GM19023 (cell line): ENCODE measurements around the gene PLGRKT.
A peak's percentile ranks its signal among the peaks of the same experiment; 100 is the strongest.
"Not testable (repeated sequence)": the region's sequence is repeated elsewhere in the genome, so short reads cannot be mapped to it uniquely, and the experiment has no call there.

Source experiments
- ATAC-seq: cut with Tn5 transposase; IDR thresholded peaks from one replicate; pipeline ENCODE4 v1.9.1; 2021; ENCODE audit warnings: mild to moderate bottlenecking, moderate library complexity; ENCODE audit not compliant: unreplicated experiment

The PLGRKT gene

DNA sequence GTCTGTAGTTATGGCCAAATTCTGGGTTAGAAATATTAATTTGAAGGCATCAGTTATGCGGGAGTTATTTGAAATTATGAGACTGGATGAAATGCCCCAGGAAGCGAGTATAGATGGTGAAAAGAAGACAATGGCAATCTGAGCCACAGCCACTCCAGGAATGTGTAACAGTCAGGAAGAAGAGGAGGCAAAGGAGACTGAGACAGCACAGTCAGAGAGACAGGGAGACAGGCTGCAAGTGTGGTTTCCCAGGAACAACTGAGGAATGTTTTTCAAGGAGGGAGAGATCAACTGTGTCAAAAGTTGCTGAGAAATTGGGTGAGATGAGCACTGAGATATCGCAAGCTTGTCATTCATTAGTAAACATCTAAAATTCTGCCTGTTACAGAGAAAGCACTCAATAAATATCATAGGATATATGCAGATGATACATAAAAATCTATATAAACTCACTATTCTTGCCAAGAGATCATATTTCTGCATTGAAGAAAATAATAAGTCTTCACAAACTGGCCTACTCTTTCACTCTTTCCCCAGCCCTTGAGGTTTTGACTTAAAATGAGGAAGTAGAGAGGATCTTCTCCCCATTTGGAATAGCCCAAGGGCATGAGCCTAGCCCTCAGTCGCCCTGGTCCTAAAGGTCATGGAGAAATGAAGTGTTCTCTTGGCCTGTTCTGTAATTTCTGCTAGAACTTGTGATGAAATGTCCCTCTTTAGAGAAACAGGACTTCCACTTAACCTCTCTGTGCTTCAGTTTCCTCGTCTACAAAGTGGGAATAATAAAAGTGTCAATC is 49.5 kb downstream of the PLGRKT start:
- no peak for ATAC-seq

DNA sequence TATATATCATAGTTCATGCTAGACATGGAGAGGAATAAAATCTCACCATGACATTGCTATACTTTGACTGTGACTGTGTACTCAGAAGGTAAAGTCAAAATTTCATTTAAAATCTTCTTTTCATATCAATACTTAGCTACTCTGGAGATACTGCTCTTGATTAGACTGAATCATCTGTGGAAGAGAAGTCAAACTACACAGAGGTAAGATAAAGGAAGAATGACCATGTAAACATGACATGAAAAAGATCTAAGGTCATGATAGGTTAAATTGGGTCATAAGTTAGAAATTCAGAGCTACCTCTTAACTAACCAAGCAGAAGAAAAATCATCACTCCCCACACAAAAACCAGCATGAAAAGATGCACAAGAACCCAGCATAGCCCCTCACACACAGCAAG is 53.3 kb downstream of the PLGRKT start:
- ATAC-seq, result no peak

DNA sequence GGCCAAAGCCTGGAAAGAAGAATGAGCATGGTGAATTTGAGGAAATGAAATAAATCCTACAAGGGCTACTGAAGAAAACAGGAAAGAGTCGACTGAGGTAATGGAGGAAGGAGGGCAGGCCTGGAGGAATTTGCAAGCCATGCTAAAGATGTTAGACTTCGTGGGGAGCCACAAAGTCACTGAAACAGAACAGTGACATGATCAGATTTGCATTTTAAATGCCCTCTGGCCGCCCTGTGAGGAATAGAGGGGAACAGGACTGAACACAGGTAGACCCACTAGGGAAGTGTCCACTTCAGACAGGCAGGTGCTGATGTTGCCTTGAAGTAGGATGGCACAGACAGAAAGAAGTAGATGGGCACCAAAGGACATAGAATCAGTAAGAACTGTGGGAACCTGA is 55.2 kb downstream of the PLGRKT start:
- no peak for ATAC-seq

DNA sequence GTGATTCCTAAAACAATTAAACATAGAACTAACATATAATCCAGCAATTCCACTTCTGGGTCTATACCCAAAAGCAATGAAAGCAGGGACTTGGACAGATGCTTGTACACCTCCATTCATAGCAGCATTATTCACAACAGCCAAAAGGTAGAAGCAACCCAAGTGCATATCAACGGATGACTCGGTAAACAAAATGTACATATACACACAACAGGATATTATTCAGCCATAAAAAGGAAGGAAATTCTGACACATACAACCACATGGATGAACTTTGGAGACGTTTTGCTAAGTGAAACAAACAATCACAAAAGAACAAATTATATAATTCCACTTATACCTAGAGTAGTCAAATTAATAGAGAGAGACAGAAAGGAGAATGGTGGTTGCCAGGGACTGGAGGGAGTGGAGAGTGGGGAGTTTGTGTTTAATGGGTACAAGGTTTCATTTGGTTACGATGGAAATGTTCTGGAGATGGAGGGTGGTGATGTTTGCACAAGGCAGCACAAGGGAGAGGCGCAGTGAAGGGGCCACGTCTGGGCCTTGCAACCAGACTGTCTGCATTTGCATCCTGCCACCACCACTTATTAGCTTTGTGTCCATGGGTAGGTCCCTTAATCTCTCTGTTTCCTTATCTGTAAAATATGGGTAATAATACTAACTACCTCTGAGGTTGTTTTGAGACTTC is 61.8 kb downstream of the PLGRKT start:
- no peak for ATAC-seq

DNA sequence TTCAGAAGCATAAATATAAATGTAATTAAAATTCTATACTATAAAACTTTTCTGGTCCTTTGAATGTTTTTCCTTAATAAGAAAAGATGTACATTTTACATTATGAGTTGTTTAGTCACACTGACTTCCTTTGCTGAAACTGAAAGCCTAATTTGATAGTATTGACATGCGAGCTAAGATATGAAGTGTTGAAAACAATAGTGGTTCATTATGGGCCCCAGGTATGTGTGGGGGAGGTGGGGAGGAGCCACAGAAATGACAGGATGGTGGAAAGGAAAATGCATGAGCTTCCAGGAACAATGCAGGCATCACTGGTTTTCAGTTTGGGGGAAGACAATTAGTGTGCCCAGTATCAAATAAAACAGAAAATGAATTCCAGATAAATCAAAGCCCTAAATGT is 62.6 kb downstream of the PLGRKT start:
- no peak for ATAC-seq

DNA sequence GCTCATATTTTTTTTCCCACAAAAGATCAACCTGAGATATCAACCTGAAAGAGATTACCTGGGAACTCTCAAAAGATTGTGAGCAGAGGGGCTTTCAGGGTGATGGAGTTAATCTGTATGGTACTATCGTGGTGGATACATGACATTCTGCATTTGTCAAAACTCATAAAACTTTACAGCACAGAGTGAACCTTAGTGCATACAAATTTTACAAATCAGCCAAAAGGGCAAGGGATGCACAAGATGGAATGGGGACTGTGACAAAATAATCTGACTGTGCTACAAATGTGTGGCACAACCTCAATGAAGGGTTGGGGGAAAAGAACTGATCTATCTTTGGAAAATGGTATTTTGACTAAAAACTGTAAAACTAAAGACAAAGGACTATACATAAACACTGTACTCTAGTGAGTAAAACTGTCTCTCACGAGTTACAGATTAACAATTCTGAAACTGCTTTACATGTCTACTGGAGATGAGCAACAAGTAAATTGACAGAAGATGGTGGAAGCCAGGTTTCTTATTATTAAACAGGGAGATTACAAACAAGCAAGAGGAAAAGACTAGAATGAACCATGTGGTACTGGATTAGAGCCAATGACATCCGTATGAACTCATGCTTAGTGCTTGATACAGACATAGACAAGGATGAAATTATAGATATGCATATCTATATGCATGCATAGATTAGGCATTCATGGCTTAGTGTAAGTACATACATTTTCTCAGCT is 73.3 kb downstream of the PLGRKT start:
- peak; percentile 95 for ATAC-seq

DNA sequence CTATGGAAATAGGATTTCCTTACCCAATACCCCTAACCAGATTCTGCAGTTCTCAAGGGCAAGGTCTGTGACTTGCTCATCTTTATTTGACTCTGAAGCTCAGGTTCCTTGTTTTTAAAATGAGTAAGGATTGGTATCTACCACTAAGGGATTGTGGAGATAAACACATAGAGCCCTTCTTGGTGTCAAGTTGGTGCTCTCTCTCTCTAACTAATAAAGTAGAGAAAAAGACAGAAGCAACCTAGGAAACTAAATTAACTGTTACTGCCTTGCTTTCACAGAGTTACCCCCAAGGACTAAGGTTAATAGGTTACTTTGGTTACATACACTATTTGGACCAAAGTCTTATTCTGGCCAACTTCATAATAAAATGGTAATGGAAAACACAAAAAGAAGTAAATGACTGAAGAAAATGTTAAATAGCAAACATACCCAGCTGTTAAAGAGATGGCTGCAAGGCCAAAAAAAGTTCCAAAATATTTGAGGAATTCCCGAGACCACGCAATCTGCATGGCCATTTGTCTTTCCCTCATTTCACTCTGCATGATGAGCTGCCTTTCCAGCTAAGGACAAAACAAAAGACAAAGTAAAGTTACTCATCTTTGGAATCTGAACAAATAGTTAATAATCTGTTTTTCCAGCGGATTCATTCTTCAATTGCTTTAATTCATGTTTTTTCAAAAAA is 76.3 kb downstream of the PLGRKT start:
- no peak for ATAC-seq

DNA sequence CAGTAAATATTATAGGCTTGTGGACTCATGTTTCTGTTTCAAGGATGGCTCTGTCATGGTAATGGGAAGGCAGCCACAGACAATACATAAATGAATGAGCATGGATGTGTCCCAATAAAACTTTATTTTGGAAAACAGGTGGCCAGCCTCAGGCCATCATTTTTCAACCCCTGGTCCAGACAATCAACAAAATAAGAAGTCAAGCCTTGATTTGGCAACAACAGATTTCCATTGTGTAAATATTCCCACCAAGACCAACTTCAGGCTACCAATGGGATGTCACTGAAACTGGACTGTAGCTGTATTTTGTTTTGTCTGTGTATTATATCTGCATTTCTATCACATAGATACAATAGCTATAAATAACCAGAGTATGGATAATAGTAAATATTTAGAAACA is 77.4 kb downstream of the PLGRKT start:
- no peak for ATAC-seq

DNA sequence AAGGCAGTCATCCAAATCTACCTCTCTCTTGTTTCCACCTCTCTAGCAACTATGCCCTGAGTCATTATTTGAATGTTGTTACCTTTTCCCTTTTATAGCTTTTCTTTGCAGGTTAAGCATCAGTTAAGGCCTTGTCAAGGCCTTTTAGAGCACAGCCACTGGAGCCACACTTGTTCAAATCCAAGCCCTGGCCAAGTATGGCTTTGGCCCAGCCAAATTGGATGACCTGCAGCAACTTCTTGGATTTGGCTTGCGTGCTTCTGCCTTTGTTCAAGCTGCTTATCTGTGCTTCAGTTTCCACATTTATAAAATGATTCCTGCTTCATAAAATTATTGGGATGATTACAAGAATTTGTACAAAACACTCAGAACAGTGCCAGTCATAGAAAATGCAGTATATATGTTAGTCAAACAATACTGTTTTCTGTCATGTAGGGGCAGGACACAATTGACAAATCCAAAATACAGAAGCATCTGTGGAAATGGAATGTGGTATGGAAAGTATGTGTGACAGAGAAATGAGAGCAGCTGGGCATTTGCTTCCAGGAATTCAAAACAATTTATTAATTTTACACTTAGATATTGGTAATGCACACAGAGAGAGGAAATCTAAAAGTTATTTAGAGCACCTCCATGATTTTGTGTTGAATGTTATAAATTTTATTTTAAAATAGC is 80.2 kb downstream of the PLGRKT start:
- no peak for ATAC-seq

DNA sequence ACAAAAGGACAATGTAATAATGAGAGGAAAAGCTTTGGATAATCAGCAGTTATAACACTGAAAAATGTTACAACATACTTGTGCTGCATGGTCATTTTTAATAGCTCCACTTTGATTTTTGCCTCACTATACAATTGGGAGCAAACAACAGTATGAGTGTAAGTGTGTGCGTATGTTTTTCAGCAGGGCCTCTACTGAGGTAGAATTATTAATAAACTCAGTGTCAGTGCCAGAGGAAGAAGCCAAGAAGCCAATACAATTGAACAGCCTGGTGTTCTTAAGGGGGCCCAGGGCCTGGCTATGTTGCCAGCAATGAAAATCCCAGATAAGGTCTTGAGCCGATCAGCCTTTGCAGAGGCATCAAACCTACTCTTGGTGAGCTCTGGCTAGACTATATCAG is 81.9 kb downstream of the PLGRKT start:
- ATAC-seq, result no peak

DNA sequence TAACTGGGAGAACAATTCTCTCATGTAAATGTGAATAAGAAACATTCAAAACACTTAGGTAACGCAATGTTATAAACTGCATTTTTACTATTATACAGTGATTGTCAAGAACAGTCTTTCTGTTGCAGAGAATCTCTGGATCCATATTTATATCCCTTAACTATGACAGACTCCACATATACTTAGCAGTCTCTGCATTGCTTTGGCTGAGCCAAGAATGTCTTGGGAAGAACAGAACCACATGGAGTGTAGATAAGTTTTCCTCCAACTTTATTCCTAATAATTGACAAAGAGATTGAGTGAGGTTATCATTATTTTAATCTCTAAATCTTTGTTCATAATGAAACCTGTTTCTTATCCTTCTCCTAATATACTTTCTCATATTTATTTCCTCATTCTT is 82.5 kb downstream of the PLGRKT start:
- no peak for ATAC-seq

DNA sequence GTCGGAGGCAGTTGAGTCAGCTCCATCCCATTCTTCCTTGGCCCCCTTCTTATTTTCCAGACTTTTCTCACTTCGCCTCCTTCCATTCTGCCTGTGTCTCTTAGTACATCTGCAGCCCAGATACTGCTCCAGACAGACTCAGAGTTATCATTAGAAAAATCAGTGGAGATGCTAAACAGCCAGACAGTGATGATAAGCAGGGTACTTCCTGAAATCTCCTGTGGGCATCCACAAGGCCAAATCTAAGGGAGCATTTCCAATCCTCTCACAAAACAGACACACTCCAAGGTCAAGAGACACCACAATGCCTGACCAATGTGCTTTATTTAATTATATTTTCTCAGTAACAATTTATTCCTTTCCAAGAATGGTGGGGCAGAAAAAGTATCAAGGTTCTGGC is 83.5 kb downstream of the PLGRKT start:
- ATAC-seq, result no peak

DNA sequence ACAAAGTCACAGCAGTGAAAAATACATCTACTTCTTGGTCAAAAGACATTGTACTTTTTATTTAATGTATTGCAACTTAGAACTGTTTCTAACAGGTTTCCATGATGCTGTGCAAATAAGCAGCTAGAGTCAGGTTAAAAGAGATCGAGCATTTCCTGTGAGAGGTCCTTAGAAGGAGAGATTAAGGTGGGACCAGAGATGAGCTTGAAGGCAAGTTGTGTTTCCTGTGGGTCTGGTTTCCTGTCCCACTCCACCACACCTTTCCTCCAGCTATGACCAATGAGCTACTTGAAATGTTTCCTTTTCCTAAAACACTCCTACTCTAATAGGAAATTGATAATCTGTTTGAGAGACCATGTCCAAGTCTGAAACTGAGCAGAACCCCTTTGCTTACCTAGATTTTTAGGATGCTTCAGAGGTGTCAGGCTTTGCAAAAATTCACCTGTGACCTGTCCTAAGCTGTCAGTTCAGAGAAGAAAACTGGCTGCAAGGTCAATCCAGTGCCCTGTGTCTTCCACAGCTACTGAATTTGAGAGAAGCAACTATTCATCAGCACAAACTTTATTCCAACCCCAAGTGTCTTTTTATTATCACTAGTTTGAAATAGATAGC is 85.0 kb downstream of the PLGRKT start:
- no peak for ATAC-seq

DNA sequence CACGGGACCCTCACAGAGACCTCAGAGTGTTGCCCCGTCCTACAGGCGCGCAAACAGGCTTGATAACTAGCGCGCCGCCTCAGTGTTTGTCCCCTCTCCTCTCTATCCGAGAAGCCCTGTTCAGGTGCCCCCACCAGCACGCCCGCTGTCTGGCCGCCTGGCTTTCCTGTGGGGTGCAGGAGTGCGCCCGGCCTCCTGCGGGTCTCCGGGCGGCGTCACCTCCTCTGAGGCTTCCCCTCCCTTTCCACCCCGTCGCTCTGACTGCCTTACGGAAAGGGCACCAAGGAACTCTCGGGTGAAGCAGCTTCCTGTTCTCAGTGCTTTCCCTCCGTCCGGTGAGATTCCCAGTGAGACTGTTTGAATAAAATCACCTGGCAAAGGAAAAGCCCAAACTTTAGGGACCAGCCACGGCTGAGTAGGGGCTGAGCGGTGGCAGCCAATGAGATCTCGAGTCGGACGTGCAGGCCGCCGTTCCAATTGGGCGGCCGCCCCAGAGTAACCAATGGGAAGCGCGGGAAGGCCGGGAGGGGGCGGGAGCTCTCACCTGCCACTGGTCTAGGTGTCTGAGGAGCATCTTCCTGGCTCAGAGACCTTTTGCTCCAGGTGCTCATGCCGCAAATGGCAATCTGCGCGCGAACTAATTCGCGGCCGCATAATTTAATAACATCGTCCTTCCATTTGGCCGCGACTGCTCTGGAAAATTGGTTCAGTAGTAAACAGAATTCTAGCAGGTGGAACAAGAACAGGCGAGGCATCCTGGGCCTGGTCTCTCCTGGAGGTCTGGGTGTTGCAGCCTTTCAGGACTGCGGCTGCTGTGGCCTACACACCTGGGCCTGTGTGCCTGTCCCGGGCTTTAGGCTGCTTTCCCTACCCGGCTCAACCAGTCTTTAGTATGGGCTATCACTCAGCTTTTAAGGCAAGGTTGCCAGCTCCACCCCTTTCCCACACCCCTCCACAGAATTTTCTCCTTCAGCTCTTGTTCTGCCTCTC is 98.4 kb downstream of the PLGRKT start, which contains the start of gene RLN1:
RLN1 (minus strand) TSS at position 885 of the 990 bp plus-strand sequence; CDS start at position 755, 130 bp downstream.
- ATAC-seq, result peak; percentile 100

DNA sequence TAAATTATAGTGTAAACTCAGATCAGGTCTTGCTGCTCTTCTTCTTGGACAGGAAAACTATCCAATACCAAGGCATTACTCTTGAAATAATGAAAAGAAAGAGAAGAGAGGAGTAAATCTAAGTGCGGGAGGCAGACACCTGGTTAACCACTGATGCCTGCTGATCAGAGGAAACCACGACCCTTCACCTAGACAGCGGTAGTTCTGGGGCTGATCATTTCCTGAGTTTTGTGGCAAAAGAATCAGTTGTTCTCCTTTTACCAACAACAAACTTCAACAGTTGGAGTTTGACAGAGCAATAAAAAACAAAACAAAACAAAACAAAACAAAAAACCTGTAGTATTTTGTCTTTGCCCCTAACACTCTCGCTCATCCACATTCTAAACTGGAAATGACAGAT is 101.0 kb downstream of the PLGRKT start:
- ATAC-seq, result no peak

DNA sequence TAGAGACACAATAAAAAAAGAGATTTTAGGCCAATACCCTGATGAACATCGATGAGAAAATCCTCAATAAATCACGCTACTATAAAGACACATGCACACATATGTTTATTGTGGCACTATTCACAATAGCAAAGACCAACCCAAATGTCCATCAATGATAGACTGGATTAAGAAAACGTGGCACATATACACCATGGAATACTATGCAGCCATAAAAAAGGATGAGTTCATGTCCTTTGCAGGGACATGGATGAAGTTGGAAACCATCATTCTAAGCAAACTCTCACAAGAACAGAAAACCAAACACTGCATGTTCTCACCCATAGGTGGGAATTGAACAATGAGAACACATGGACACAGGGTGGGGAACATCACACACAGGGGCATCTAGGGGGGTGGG is 106.4 kb downstream of the PLGRKT start:
- not testable (repeated sequence) for ATAC-seq

DNA sequence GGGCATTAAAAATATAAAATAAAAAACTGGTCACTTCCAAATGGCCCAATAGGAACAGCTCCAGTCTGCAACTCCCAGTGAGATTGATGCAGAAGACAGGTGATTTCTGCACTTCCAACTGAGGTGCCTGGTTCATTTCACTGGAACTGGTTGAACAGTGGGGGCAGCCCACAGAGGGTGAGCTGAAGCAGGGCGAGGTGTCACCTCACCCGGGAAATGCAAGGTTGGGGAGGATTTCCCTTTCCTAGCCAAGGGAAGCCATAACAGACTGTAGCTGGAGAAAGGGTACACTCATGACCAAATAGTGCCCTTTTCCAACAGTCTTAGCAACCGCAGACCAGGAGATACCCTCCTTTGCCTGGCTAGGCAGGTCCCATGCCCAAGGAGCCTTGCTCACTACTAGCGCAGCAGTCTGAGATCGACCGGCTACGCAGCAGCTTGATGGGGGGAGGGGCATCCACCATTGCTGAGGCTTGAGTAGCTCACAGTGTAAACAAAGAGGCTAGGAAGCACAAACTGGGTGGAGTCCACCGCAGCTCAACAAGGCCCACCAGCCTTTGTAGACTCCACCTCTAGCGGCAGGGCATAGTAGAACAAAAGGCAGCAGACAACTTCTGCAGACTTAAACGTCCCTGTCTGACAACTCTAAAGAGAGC is 110.7 kb downstream of the PLGRKT start:
- no peak for ATAC-seq

DNA sequence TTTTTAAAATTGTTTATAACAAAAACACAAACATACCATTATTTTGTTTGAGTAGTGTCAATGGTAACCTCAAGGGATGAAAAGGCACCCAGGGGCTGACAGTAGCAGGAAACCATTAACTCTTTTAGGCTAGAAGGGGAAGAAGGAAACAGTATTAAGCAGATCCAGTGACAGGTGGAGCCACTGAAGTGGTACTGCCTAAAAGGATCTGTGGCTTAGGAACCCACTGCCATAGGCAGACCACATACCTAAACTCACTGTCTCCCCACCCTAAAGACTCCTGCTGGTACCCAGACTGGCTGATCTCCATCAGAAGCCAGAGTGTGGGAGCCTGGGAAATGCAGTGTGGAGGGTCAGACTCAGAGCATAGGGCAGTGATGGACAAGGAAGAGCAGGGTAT is 111.5 kb downstream of the PLGRKT start:
- ATAC-seq, result no peak
